Measurements from ENCODE around the gene EGFR. TPM values are rescaled to one million over a fixed set of nuclear protein-coding genes. Genes with fewer than 3 reads are reported as not detected.
A peak's percentile ranks its signal among the peaks of the same experiment; 100 is the strongest.

Gene EGFR
- total RNA-seq, 6 experiments from 2014 or later = 59.3 to 127 (median 93.7) TPM

- DNase-seq (no peak), ATAC-seq (no peak)
- peaks cover 0 to 46% (median 15%) of the 10 kb centered on the region in 4 donors for H3K4me1 ChIP-seq
- no peak overlapping the region for H3K4me3 ChIP-seq
- H3K27ac ChIP-seq = no peak overlapping the region
- no peak for TF ChIP-seq POLR2A (IDR thresholded peaks at IDR 0.05)
- TF ChIP-seq, protein P1, sequence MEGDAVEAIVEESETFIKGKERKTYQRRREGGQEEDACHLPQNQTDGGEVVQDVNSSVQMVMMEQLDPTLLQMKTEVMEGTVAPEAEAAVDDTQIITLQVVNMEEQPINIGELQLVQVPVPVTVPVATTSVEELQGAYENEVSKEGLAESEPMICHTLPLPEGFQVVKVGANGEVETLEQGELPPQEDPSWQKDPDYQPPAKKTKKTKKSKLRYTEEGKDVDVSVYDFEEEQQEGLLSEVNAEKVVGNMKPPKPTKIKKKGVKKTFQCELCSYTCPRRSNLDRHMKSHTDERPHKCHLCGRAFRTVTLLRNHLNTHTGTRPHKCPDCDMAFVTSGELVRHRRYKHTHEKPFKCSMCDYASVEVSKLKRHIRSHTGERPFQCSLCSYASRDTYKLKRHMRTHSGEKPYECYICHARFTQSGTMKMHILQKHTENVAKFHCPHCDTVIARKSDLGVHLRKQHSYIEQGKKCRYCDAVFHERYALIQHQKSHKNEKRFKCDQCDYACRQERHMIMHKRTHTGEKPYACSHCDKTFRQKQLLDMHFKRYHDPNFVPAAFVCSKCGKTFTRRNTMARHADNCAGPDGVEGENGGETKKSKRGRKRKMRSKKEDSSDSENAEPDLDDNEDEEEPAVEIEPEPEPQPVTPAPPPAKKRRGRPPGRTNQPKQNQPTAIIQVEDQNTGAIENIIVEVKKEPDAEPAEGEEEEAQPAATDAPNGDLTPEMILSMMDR (IDR thresholded peaks at IDR 0.05) = no peak
- intact Hi-C loops (cut with DNase I) = no loop called here
- no peaks in the 10 kb centered on the region for H3K9me3 ChIP-seq
- no peaks in the 10 kb centered on the region for H3K36me3 ChIP-seq
- 86% methylated on average over 12 of the region's 14 CpGs for WGBS (ENCODE audit: insufficient coverage, low coverage, low lambda C conversion rate, missing lambda C conversion rate)
- no peaks in the 10 kb centered on the region for H3K27me3 ChIP-seq
These were observed 48.9 kb downstream of the EGFR start for GRCh38 chr7:55067748-55068147.

GRCh38 chr7:55069271-55069792, 50.5 kb downstream of the EGFR start:
- TF ChIP-seq POLR2A (IDR thresholded peaks at IDR 0.05) = no peak
- TF ChIP-seq, protein P1 (IDR thresholded peaks at IDR 0.05) = no peak
- H3K36me3 ChIP-seq = no peaks in the 10 kb centered on the region
- ATAC-seq = peak; percentile 42 to 81 (median 74)
- peak overlapping the region; percentile 37 to 83 (median 71) for H3K27ac ChIP-seq
- peak in 1 of 3 donors; percentile 69 for DNase-seq
- intact Hi-C loops (cut with DNase I) = no loop called here
- H3K4me3 ChIP-seq = no peak overlapping the region
- 29% methylated on average over 5 of the region's 5 CpGs for WGBS (ENCODE audit: insufficient coverage, low coverage, low lambda C conversion rate, missing lambda C conversion rate)
- H3K4me1 ChIP-seq = peaks cover 0 to 60% (median 20%) of the 10 kb centered on the region in 4 donors
- H3K9me3 ChIP-seq = no peaks in the 10 kb centered on the region
- H3K27me3 ChIP-seq = no peaks in the 10 kb centered on the region

DNA sequence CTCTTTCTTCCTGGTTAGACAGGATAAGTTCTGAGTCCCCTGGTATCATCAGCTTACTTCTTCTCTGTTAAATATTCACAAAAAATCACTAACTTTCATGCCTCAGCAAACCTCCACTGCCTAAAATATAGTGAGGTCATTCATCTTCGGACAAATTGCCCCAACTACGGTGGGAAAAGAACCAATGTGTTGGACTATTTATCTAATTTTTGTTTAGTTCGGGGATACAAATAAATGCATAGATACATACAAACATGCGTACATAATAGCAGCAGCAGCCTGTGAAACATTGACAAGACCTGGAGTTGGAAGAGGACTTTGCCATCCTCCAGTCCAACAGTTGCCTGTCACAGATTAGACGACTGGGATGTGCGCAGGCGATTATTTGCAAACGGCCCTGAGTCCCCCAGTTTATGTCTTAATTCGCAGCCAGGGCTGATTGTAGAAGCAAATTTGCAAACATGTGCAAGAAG, 51.5 kb downstream of the EGFR start:
- no peak for TF ChIP-seq POLR2A (IDR thresholded peaks at IDR 0.05)
- TF ChIP-seq, protein P1 (IDR thresholded peaks at IDR 0.05) = no peak
- intact Hi-C loops (cut with DNase I) = no loop called here
- ATAC-seq (peak; percentile 49 to 70 (median 64)), DNase-seq (peak in 1 of 3 donors; percentile 57)
- Histone ChIP-seq H3K9me3 (no peaks in the 10 kb centered on the region), H3K4me3 (no peak overlapping the region), H3K36me3 (no peaks in the 10 kb centered on the region), H3K4me1 (peaks cover 0 to 70% (median 25%) of the 10 kb centered on the region in 4 donors), H3K27ac (peak overlapping the region; percentile 37 to 83 (median 71)), H3K27me3 (no peaks in the 10 kb centered on the region)
- WGBS (ENCODE audit: insufficient coverage, low coverage, low lambda C conversion rate, missing lambda C conversion rate) = 15% methylated on average over 9 of the region's 9 CpGs

DNA sequence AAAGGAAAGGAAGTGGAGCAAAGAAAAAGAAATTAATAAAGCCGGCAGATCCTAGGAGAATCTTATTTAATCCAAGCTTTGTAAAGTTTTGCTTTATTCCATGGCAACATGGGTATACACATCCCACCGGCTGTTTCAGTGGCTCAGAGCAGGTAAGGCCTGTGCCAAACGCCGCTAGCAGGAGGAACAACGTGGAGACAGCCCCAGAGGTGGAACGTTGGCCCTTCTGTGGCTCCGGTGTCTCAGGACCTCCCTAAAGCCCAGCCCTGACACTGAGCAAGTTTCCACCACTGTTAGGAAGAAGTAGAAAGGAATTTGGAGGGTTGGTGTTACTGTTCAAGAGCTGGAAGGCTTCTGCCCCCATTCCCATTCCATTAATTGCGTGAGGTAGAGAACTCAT, 52.0 kb downstream of the EGFR start:
- Histone ChIP-seq H3K4me1 (peaks cover 0 to 73% (median 25%) of the 10 kb centered on the region in 4 donors), H3K36me3 (no peaks in the 10 kb centered on the region), H3K27ac (peak overlapping the region in 2 of 3 donors; percentile 71 to 83), H3K4me3 (no peak overlapping the region), H3K27me3 (no peaks in the 10 kb centered on the region), H3K9me3 (no peaks in the 10 kb centered on the region)
- TF ChIP-seq, protein P1 (IDR thresholded peaks at IDR 0.05) = no peak
- no peak for TF ChIP-seq POLR2A (IDR thresholded peaks at IDR 0.05)
- intact Hi-C loops (cut with DNase I) = no loop called here
- WGBS (ENCODE audit: insufficient coverage, low coverage, low lambda C conversion rate, missing lambda C conversion rate) = 66% methylated on average over 8 of the region's 8 CpGs
- ATAC-seq (no peak), DNase-seq (no peak)

Data from right lobe of liver (tissue), 6 donors.